ENCODE data around the gene CKS2. TPM values are rescaled to one million over a fixed set of nuclear protein-coding genes. Genes with fewer than 3 reads are reported as not detected.

The CKS2 gene
- total and polyA plus RNA-seq, 2 of the 4 experiments (the other 2 are of a cell fraction), result 192 to 261 TPM

DNA sequence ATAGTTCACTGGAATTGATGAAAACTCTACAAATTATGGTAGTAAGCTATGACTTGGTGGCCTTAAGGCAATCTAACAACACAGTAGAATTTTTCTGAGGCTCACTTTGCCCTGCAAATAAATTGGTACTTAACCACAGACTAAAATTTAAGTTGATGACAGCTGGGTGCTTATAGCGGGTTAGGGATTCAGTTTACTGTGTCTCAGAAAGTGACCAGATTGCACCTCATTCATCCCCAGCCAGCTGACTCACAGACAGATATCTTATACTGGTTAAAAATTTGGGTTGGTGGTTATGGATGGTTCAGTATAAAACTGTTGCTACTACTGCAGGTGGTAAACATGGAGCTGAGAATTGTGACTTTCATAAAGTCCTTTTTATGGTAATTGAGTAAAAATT, 2.8 kb downstream of the CKS2 start:
- H2BK120ac ChIP-seq (ENCODE audit: low read depth, low read length), result no peak overlapping the region
- H3K36me3 ChIP-seq (ENCODE audit: control insufficient read depth, insufficient read depth, low read length), result peaks cover 6% of the 10 kb centered on the region
- H3K14ac ChIP-seq (replicated peaks; ENCODE audit: low read depth, low read length), result no peak overlapping the region
- H4K20me1 ChIP-seq (ENCODE audit: insufficient read depth, low read length), result no peaks in the 10 kb centered on the region; the same call in 1 of the 2 replicates
- POLR2A ChIA-PET (ENCODE audit: unreplicated experiment), result interaction anchor here (1.0 kb wide), 1 partner anchor 134 kb away, joined by 3 read pairs; no protein-coding TSS in a partner anchor
- no peak overlapping the region for H2AFZ ChIP-seq (replicated peaks; ENCODE audit: low read length, poor library complexity)
- no peak overlapping the region for H2AK9ac ChIP-seq (replicated peaks; ENCODE audit: low read depth, low read length, poor library complexity)
- TF ChIP-seq FOS (IDR thresholded peaks at IDR 0.05; ENCODE audit: low read depth, low read length), result no peak
- TF ChIP-seq, protein P1, sequence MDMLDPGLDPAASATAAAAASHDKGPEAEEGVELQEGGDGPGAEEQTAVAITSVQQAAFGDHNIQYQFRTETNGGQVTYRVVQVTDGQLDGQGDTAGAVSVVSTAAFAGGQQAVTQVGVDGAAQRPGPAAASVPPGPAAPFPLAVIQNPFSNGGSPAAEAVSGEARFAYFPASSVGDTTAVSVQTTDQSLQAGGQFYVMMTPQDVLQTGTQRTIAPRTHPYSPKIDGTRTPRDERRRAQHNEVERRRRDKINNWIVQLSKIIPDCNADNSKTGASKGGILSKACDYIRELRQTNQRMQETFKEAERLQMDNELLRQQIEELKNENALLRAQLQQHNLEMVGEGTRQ (IDR thresholded peaks at IDR 0.05; ENCODE audit: low read depth, low read length), result no peak
- peak; percentile 32; the same call in 1 of the 2 replicates for TF ChIP-seq POLR2A (IDR thresholded peaks at IDR 0.05; ENCODE audit: low read depth, low read length)
- TF ChIP-seq RAD21 (IDR thresholded peaks at IDR 0.05; ENCODE audit: low read length), result no peak
- dilution Hi-C loops (cut with HindIII; ENCODE audit: low sequenced_read_pairs, unreplicated experiment) (no loop called here), intact Hi-C loops (cut with micrococcal nuclease) (loop anchor here (5.0 to 10.0 kb wide), 6 partner anchors 292 to 1599 kb away; no protein-coding TSS in a partner anchor), in situ Hi-C loops (cut with MboI; ENCODE audit: low sequenced_read_pairs) (no loop called here)
- H2BK15ac ChIP-seq (ENCODE audit: low read depth, low read length), result no peak overlapping the region
- H3K79me1 ChIP-seq (ENCODE audit: low read depth in 1 of 2, low read length in 2 of 2), result peaks cover 11 to 22% of the 10 kb centered on the region in 2 experiments
- no peak overlapping the region for H3K18ac ChIP-seq (ENCODE audit: low read depth, low read length)
- peak; percentile 46 for DNase-seq
- no peaks in the 10 kb centered on the region for H3K27me3 ChIP-seq (ENCODE audit: control insufficient read depth, insufficient read depth, low read length)
- no peaks in the 10 kb centered on the region for H3K9me3 ChIP-seq (ENCODE audit: control insufficient read depth, insufficient read depth, low read length)
- peak overlapping the region; percentile 100 for H3K4me2 ChIP-seq (ENCODE audit: low read depth, low read length)
- no peak overlapping the region for H3K4me3 ChIP-seq (ENCODE audit: insufficient read depth, low read depth, low read length)
- WGBS, 2 experiments (ENCODE audit: extremely low coverage in 2 of 2, insufficient read length in 1 of 2), result no CpG with 5 or more reads among the region's 1 CpG
- no peak overlapping the region for H4K91ac ChIP-seq (ENCODE audit: insufficient read depth, low read depth, low read length)
- ATAC-seq (ENCODE audit: low read depth), result no peak
- no peak overlapping the region; the same call in 1 of the 2 replicates for H3K4ac ChIP-seq (ENCODE audit: low read depth, low read length)
- no peaks in the 10 kb centered on the region; the same call in 1 of the 2 replicates for H3K9me1 ChIP-seq (ENCODE audit: insufficient read depth, low read length)
- CTCF ChIA-PET, result no interaction called here
- peaks cover 4% of the 10 kb centered on the region for H3K4me1 ChIP-seq (ENCODE audit: control insufficient read depth, insufficient read depth, low read length)
- peak overlapping the region; percentile 30 for H2BK5ac ChIP-seq (ENCODE audit: low read depth, low read length, poor library complexity, severe bottlenecking)
- H3K23ac ChIP-seq (ENCODE audit: low read depth, low read length), result no peak overlapping the region
- BruUV-seq (replicated peaks), result no TSS peak
- H3K9ac ChIP-seq (ENCODE audit: low read depth, low read length), result peak overlapping the region; percentile 87; the same call in 1 of the 2 replicates
- no peak overlapping the region; a peak in 1 of 4 replicates for H4K8ac ChIP-seq (ENCODE audit: low read depth in 2 of 2, low read length in 2 of 2)
- H3K27ac ChIP-seq (ENCODE audit: insufficient read depth, low read length), result no peak overlapping the region
- no peak overlapping the region for H4K5ac ChIP-seq (ENCODE audit: low read depth, low read length)
- no peak overlapping the region for H2AK5ac ChIP-seq (ENCODE audit: low read depth, low read length)
- no peak overlapping the region for H3K56ac ChIP-seq (ENCODE audit: extremely low read depth, insufficient read depth, low read length)
- H2BK20ac ChIP-seq (ENCODE audit: low read depth, low read length), result no peak overlapping the region

All from IMR-90 (cell line).